ENCODE results near the gene C2orf76. TPM values are rescaled to one million over a fixed set of nuclear protein-coding genes. Genes with fewer than 3 reads are reported as not detected.

Gene C2orf76
- total and polyA plus RNA-seq, 2 of the 4 experiments (the other 2 are of a cell fraction): 10.6 to 12.6 TPM

DNA sequence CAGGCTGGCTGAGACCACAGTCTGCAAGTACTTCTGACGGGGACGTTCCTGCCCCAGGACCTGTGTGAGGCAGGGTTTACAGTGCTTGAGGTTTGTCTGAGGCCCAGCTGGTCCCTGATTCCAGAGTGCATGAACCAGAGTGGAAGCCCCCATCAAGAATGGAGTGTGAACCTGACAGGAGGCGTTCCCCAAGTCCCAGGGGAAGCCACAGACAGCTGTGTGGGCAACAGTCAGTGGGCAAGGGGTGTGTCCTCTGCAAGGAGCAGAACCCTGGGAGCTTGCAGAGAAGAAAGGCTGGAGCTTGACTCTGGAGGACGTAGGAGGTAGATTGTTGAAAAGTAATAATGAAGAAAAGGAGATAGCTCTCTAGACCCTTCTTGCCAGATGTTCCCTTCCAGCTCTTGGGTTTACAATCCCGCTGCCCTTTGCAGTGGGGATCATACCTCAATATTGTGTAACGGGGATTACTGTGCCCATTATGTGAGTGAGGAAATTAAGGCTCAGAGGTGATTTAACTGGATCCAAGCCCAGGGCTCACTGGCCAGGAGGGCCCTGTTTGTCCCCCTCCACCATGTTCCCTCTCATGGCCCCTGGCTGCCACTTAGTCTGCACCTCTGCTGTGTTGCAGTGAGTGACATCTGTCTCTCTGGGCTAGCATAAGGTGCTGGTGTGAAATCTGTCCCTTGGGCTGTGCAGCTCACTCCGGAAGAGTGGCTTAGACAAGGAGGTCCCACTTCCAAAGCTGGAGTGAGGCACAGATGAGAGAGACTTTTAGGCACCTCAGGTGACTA, 6.3 kb upstream of the C2orf76 start:
- H2BK120ac ChIP-seq (ENCODE audit: low read depth, low read length): no peak overlapping the region
- no peak overlapping the region for H2AK9ac ChIP-seq (replicated peaks; ENCODE audit: low read depth, low read length, poor library complexity)
- no peak overlapping the region for H2BK5ac ChIP-seq (ENCODE audit: low read depth, low read length, poor library complexity, severe bottlenecking)
- H3K18ac ChIP-seq (ENCODE audit: low read depth, low read length): no peak overlapping the region
- no peak overlapping the region for H2AFZ ChIP-seq (replicated peaks; ENCODE audit: low read length, poor library complexity)
- no peak overlapping the region for H2BK20ac ChIP-seq (ENCODE audit: low read depth, low read length)
- no peak overlapping the region for H3K4ac ChIP-seq (ENCODE audit: low read depth, low read length)
- no peak overlapping the region for H3K4me3 ChIP-seq (ENCODE audit: insufficient read depth, low read depth, low read length)
- CTCF ChIA-PET: no interaction called here
- H3K9me3 ChIP-seq (ENCODE audit: control insufficient read depth, insufficient read depth, low read length): no peaks in the 10 kb centered on the region
- H4K5ac ChIP-seq (ENCODE audit: low read depth, low read length): no peak overlapping the region
- BruUV-seq (replicated peaks): no TSS peak
- H4K91ac ChIP-seq (ENCODE audit: insufficient read depth, low read depth, low read length): no peak overlapping the region
- H3K14ac ChIP-seq (replicated peaks; ENCODE audit: low read depth, low read length): no peak overlapping the region
- POLR2A ChIA-PET (ENCODE audit: unreplicated experiment): no interaction called here
- H3K23ac ChIP-seq (ENCODE audit: low read depth, low read length): no peak overlapping the region
- H2BK15ac ChIP-seq (ENCODE audit: low read depth, low read length): no peak overlapping the region
- DNase-seq: no peak
- H4K8ac ChIP-seq (ENCODE audit: low read depth in 2 of 2, low read length in 2 of 2): no peak overlapping the region
- intact Hi-C loops (cut with micrococcal nuclease): no loop called here
- H3K9me1 ChIP-seq (ENCODE audit: insufficient read depth, low read length): peaks cover 9% of the 10 kb centered on the region; the same call in 1 of the 2 replicates
- no peak overlapping the region for H2AK5ac ChIP-seq (ENCODE audit: low read depth, low read length)
- 93% methylated on average over 2 of the region's 7 CpGs; no CpG with 5 or more reads in 1 of the 2 experiments for WGBS, 2 experiments (ENCODE audit: extremely low coverage in 2 of 2, insufficient read length in 1 of 2)
- peaks cover 12 to 15% of the 10 kb centered on the region in 2 experiments for H3K79me1 ChIP-seq (ENCODE audit: low read depth in 1 of 2, low read length in 2 of 2)
- peaks cover 11% of the 10 kb centered on the region; the same call in 1 of the 2 replicates for H4K20me1 ChIP-seq (ENCODE audit: insufficient read depth, low read length)
- H3K27ac ChIP-seq (ENCODE audit: insufficient read depth, low read length): no peak overlapping the region
- ATAC-seq (ENCODE audit: low read depth): no peak
- H3K9ac ChIP-seq (ENCODE audit: low read depth, low read length): no peak overlapping the region
- no peak overlapping the region for H3K56ac ChIP-seq (ENCODE audit: extremely low read depth, insufficient read depth, low read length)
- H3K36me3 ChIP-seq (ENCODE audit: control insufficient read depth, insufficient read depth, low read length): peaks cover 40% of the 10 kb centered on the region
- TF ChIP-seq BHLHE40 (IDR thresholded peaks at IDR 0.05; ENCODE audit: low read depth, low read length): no peak
- TF ChIP-seq, protein P1, sequence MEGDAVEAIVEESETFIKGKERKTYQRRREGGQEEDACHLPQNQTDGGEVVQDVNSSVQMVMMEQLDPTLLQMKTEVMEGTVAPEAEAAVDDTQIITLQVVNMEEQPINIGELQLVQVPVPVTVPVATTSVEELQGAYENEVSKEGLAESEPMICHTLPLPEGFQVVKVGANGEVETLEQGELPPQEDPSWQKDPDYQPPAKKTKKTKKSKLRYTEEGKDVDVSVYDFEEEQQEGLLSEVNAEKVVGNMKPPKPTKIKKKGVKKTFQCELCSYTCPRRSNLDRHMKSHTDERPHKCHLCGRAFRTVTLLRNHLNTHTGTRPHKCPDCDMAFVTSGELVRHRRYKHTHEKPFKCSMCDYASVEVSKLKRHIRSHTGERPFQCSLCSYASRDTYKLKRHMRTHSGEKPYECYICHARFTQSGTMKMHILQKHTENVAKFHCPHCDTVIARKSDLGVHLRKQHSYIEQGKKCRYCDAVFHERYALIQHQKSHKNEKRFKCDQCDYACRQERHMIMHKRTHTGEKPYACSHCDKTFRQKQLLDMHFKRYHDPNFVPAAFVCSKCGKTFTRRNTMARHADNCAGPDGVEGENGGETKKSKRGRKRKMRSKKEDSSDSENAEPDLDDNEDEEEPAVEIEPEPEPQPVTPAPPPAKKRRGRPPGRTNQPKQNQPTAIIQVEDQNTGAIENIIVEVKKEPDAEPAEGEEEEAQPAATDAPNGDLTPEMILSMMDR (conservative IDR thresholded peaks at IDR 0.05; ENCODE audit: low read depth, low read length): no peak
- no peak for TF ChIP-seq RAD21 (IDR thresholded peaks at IDR 0.05; ENCODE audit: low read length)
- no peak for TF ChIP-seq CEBPB (IDR thresholded peaks at IDR 0.05; ENCODE audit: low read depth, low read length)
- no peak for TF ChIP-seq NFE2L2 (IDR thresholded peaks at IDR 0.05; ENCODE audit: low read depth, low read length)
- no peak for TF ChIP-seq MAFK (IDR thresholded peaks at IDR 0.05; ENCODE audit: low read depth, low read length)
- no peak for TF ChIP-seq MXI1 (IDR thresholded peaks at IDR 0.05; ENCODE audit: borderline replicate concordance, low read depth, low read length)
- TF ChIP-seq SMC3 (IDR thresholded peaks at IDR 0.05; ENCODE audit: low read depth, low read length): no peak
- TF ChIP-seq RFX5 (IDR thresholded peaks at IDR 0.05; ENCODE audit: low read depth, low read length): no peak
- peaks cover 2% of the 10 kb centered on the region; the same call in 1 of the 2 replicates for H3K4me1 ChIP-seq (ENCODE audit: control insufficient read depth, insufficient read depth, low read length)
- H3K4me2 ChIP-seq (ENCODE audit: low read depth, low read length): no peak overlapping the region
- in situ Hi-C loops (cut with MboI; ENCODE audit: low sequenced_read_pairs): no loop called here
- dilution Hi-C loops (cut with HindIII; ENCODE audit: low sequenced_read_pairs, unreplicated experiment): no loop called here
- no peaks in the 10 kb centered on the region; the same call in 1 of the 2 replicates for H3K27me3 ChIP-seq (ENCODE audit: control insufficient read depth, insufficient read depth, low read length)
